Fibroblast of lung (primary cell): ENCODE data around the gene ZDHHC8. TPM values are rescaled to one million over a fixed set of nuclear protein-coding genes. Genes with fewer than 3 reads are reported as not detected.

Source experiments
- DNase-seq, 2 donors: peaks; one replicate each; pipeline versions ENCODE4 v3.0.0 to v3.0.0-alpha.2; 2010; ENCODE audit warnings: low read depth in 2 of 2
- H2AFZ ChIP-seq: 2 replicates; pipeline ENCODE4 v1.5.1; 2012; ENCODE audit warnings: low read length, control low read depth, inconsistent platforms
- H3K27ac ChIP-seq: 2 replicates; pipeline ENCODE4 v1.5.1; 2011; ENCODE audit warnings: low read length, control low read depth; ENCODE audit not compliant: insufficient read depth
- H3K27me3 ChIP-seq: 2 replicates; pipeline ENCODE4 v1.5.1; 2011; ENCODE audit warnings: mild to moderate bottlenecking, low read length; ENCODE audit not compliant: control insufficient read depth, insufficient read depth
- H3K36me3 ChIP-seq: 2 replicates; pipeline ENCODE4 v1.5.1; 2011; ENCODE audit warnings: low read length; ENCODE audit not compliant: control insufficient read depth, insufficient read depth
- H3K4me1 ChIP-seq: 2 replicates; pipeline ENCODE4 v1.5.1; 2011; ENCODE audit warnings: low read length; ENCODE audit not compliant: control insufficient read depth, insufficient read depth; ENCODE audit errors: extremely low read depth
- H3K4me2 ChIP-seq: 2 replicates; pipeline ENCODE4 v1.5.1; 2011; ENCODE audit warnings: low read length, control low read depth; ENCODE audit not compliant: insufficient read depth; ENCODE audit errors: extremely low read depth
- H3K4me3 ChIP-seq, 4 experiments: fragments of 200-600 bp in 1 of 4; sonication (generic) in 1 of 4; replicated peaks in 1 of 4; 2 replicates each; pipeline ENCODE4 v1.5.1; 2011 to 2016; ENCODE audit warnings: low read length in 4 of 4, low read depth in 3 of 4, mild to moderate bottlenecking in 3 of 4, control low read depth in 2 of 4, inconsistent platforms in 1 of 4, mixed read lengths in 1 of 4; ENCODE audit not compliant: insufficient read depth in 1 of 4; ENCODE audit errors: control extremely low read depth in 1 of 4
- H3K79me2 ChIP-seq: 2 replicates; pipeline ENCODE4 v1.5.1; 2012; ENCODE audit warnings: mild to moderate bottlenecking, low read length, inconsistent platforms; ENCODE audit not compliant: control insufficient read depth, insufficient read depth
- H3K9ac ChIP-seq: 2 replicates; pipeline ENCODE4 v1.5.1; 2011; ENCODE audit warnings: mild to moderate bottlenecking, low read length, control low read depth; ENCODE audit not compliant: insufficient read depth
- H3K9me3 ChIP-seq: 2 replicates; pipeline ENCODE4 v1.5.1; 2012; ENCODE audit warnings: low read depth, low read length; ENCODE audit not compliant: control insufficient read depth, insufficient read depth
- H4K20me1 ChIP-seq: 2 replicates; pipeline ENCODE4 v1.5.1; 2011; ENCODE audit warnings: low read length; ENCODE audit not compliant: control insufficient read depth, insufficient read depth; ENCODE audit errors: extremely low read depth
- CTCF ChIP-seq, 2 donors: IDR thresholded peaks in 1 of 2; conservative IDR thresholded peaks in 1 of 2; 1 replicate in 1 of 2; 2 replicates in 1 of 2; pipeline ENCODE4 v1.5.1; 2011 to 2012; ENCODE audit warnings: low read length in 2 of 2, control low read depth in 1 of 2, inconsistent platforms in 1 of 2, low read depth in 1 of 2, mild to moderate bottlenecking in 1 of 2
- EZH2 ChIP-seq: IDR thresholded peaks from 2 replicates; pipeline ENCODE4 v1.5.1; 2012; ENCODE audit warnings: low read length, control low read depth, mild to moderate bottlenecking; ENCODE audit errors: missing control alignments
- polyA plus RNA-seq, 2 donors: library from polyadenylated mRNA; depleted of rRNA in 1 of 2; stranded (reverse) in 1 of 2; unstranded in 1 of 2; fragments of >200 nt; gene quantifications; 2 replicates each; pipeline ENCODE4 v1.2.1, GENCODE V29; 2011 to 2012; ENCODE audit warnings: missing spikeins in 1 of 2
- total RNA-seq: library from RNA; depleted of rRNA; stranded (reverse); fragments of >200 nt; gene quantifications from 2 replicates; pipeline ENCODE4 v1.2.1, GENCODE V29; 2014

The ZDHHC8 gene
- total and polyA plus RNA-seq, 2 donors (not counting 1 experiment from before 2014, with no cell fraction given): 6.6 to 26.2 TPM

- Histone ChIP-seq H3K36me3 (no peaks in the 10 kb centered on the region), H3K27me3 (no peaks in the 10 kb centered on the region), H3K4me3 (no peak overlapping the region), H3K9ac (no peak overlapping the region), H4K20me1 (no peaks in the 10 kb centered on the region), H3K4me1 (no peaks in the 10 kb centered on the region), H3K27ac (no peak overlapping the region), H3K4me2 (peak overlapping the region; percentile 51), H3K79me2 (no peaks in the 10 kb centered on the region), H2AFZ (no peak overlapping the region), H3K9me3 (no peaks in the 10 kb centered on the region)
- TF ChIP-seq EZH2: no peak
- peak in 1 of 2 donors; percentile 8 for TF ChIP-seq CTCF (conservative IDR thresholded peaks at IDR 0.05 in 1 of 2, IDR thresholded peaks at IDR 0.05 in 1 of 2; ENCODE audit: low read depth in 1 of 2, low read length in 2 of 2)
- DNase-seq: no peak
These were observed 22.3 kb downstream of the ZDHHC8 start for GRCh38 chr22:20153945-20154344.

DNA sequence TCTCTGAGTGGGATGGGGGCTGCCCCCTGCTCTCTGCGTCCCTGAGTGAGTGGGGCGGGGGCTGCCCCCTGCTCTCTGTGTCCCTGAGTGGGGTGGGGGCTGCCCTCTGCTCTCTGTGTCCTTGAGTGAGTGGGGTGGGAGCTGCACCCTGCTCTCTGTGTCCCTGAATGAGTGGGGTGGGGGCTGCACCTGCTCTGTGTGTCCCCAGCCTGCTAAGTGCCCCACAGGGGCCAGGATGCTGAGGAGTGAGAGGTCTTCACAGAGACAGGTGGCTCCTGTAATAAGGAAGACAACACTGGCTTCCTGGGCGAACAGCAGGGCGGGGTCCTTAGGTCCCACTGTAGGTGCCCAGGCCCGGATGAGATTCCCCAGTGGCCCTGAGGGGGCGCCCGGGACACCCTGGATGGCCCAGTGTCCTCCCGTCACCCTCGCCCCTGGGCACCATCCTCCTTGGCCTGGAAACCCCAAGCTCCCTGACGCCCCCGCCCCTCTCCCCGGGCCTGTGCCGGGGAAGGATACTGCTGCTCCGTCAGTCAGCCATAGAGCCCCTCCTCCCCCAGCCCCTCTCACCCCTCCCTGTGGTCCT is 23.1 kb downstream of the ZDHHC8 start:
- Histone ChIP-seq H3K4me1 (no peaks in the 10 kb centered on the region), H3K9ac (no peak overlapping the region), H4K20me1 (no peaks in the 10 kb centered on the region), H3K4me2 (peak overlapping the region; percentile 8), H3K27ac (no peak overlapping the region), H3K9me3 (no peaks in the 10 kb centered on the region), H2AFZ (no peak overlapping the region), H3K27me3 (no peaks in the 10 kb centered on the region), H3K79me2 (no peaks in the 10 kb centered on the region), H3K4me3 (peak overlapping the region in 2 of 4 experiments; percentile 7 to 10), H3K36me3 (no peaks in the 10 kb centered on the region)
- no peak for DNase-seq
- no peak for TF ChIP-seq EZH2
- TF ChIP-seq CTCF (conservative IDR thresholded peaks at IDR 0.05 in 1 of 2, IDR thresholded peaks at IDR 0.05 in 1 of 2; ENCODE audit: low read depth in 1 of 2, low read length in 2 of 2): no peak

GRCh38 chr22:20155330-20156041 is 23.9 kb downstream of the ZDHHC8 start:
- H3K79me2 ChIP-seq: no peaks in the 10 kb centered on the region
- H3K4me3 ChIP-seq: peak overlapping the region in 1 of 4 experiments; percentile 10
- no peaks in the 10 kb centered on the region for H3K36me3 ChIP-seq
- H4K20me1 ChIP-seq: no peaks in the 10 kb centered on the region
- no peak overlapping the region for H3K9ac ChIP-seq
- no peak overlapping the region for H3K27ac ChIP-seq
- no peaks in the 10 kb centered on the region for H3K9me3 ChIP-seq
- H3K27me3 ChIP-seq: no peaks in the 10 kb centered on the region
- no peak overlapping the region for H2AFZ ChIP-seq
- H3K4me1 ChIP-seq: no peaks in the 10 kb centered on the region
- no peak overlapping the region for H3K4me2 ChIP-seq
- DNase-seq: peak in 1 of 2 donors; percentile 73
- TF ChIP-seq EZH2 (no peak), CTCF (conservative IDR thresholded peaks at IDR 0.05 in 1 of 2, IDR thresholded peaks at IDR 0.05 in 1 of 2; ENCODE audit: low read depth in 1 of 2, low read length in 2 of 2) (no peak)
